Activated CD4-positive, alpha-beta T cell treated with anti-CD3 and anti-CD28 coated beads for 4 hours (primary cell): ENCODE measurements around the gene ADGRD1.

Experiments used
- DNase-seq, 2 donors: peaks; one replicate each; pipeline ENCODE4 v3.0.0-alpha.2; 2020

Gene ADGRD1

GRCh38 chr12:131027876-131028586 lies 74.3 kb downstream of the ADGRD1 start:
- DNase-seq: no peak

GRCh38 chr12:131028587-131029338 lies 75.1 kb downstream of the ADGRD1 start:
- DNase-seq: no peak

- no peak for DNase-seq
Observed at GRCh38 chr12:131030472-131031328, 77.0 kb downstream of the ADGRD1 start.

GRCh38 chr12:131032082-131032750 lies 78.5 kb downstream of the ADGRD1 start:
- no peak for DNase-seq

- no peak for DNase-seq
Observed at GRCh38 chr12:131033486-131033885, 79.8 kb downstream of the ADGRD1 start.

- DNase-seq: no peak
Observed at GRCh38 chr12:131033886-131034482, 80.3 kb downstream of the ADGRD1 start.

GRCh38 chr12:131034631-131035244 lies 81.0 kb downstream of the ADGRD1 start:
- DNase-seq: no peak

GRCh38 chr12:131035245-131035681 lies 81.6 kb downstream of the ADGRD1 start:
- no peak for DNase-seq

- DNase-seq: no peak
Observed at GRCh38 chr12:131038159-131038558, 84.5 kb downstream of the ADGRD1 start.

GRCh38 chr12:131038961-131039950 lies 85.5 kb downstream of the ADGRD1 start:
- DNase-seq: no peak

GRCh38 chr12:131040491-131040890 lies 86.8 kb downstream of the ADGRD1 start:
- no peak for DNase-seq

GRCh38 chr12:131041216-131041967 lies 87.7 kb downstream of the ADGRD1 start:
- no peak for DNase-seq

- no peak for DNase-seq
Observed at GRCh38 chr12:131041968-131042833, 88.5 kb downstream of the ADGRD1 start.

GRCh38 chr12:131042834-131043245 lies 89.1 kb downstream of the ADGRD1 start:
- DNase-seq: no peak

- DNase-seq: no peak
Observed at GRCh38 chr12:131043401-131043871, 89.7 kb downstream of the ADGRD1 start.

GRCh38 chr12:131044136-131044535 lies 90.4 kb downstream of the ADGRD1 start:
- DNase-seq: no peak

GRCh38 chr12:131044760-131045381 lies 91.2 kb downstream of the ADGRD1 start:
- no peak for DNase-seq
